PC-3 (cell line): ENCODE data around the gene LIMS1. TPM values are rescaled to one million over a fixed set of nuclear protein-coding genes. Genes with fewer than 3 reads are reported as not detected.
A peak's percentile ranks its signal among the peaks of the same experiment; 100 is the strongest.

ENCODE experiments used
- ATAC-seq: fragments of 200-7000 bp; cut with Tn5 transposase; 2 replicates; pipeline ENCODE4 v1.9.1; 2020; ENCODE audit warnings: mild to moderate bottlenecking, moderate library complexity
- BruUV-seq: library from RNA; stranded (reverse); fragments of 400-500 nt; replicated peaks from 2 replicates; lab custom pipeline; 2021; lab: Mats Ljungman, UMichigan
- CTCF ChIA-PET: fragments of 300-600 bp; sonication (Branson Sonifier 250); formaldehyde crosslinking; loops from one replicate; lab custom pipeline; 2022; ENCODE audit warnings: antibody characterized with exemption; lab: Charles Lee
- POLR2A ChIA-PET: fragments of 300-600 bp; sonication (Branson Sonifier 250); formaldehyde crosslinking; loops from one replicate; lab custom pipeline; 2022; ENCODE audit warnings: antibody characterized with exemption; ENCODE audit not compliant: unreplicated experiment; lab: Charles Lee
- DNase-seq: peaks from one replicate; pipeline ENCODE4 v3.0.0-alpha.2; 2015
- H2AFZ ChIP-seq: fragments of 300-600 bp; sonication (generic); 2 replicates; pipeline ENCODE4 v1.6.0; 2016; ENCODE audit warnings: antibody characterized with exemption, low read length
- H3F3A ChIP-seq: fragments of 300-600 bp; sonication (generic); one replicate; pipeline ENCODE4 v1.6.0; 2017; ENCODE audit warnings: antibody characterized with exemption, low read length, control low read depth, mild to moderate bottlenecking; ENCODE audit not compliant: unreplicated experiment
- H3K27ac ChIP-seq: fragments of 300-600 bp; sonication (generic); 2 replicates; pipeline ENCODE4 v1.5.1; 2016; ENCODE audit warnings: mild to moderate bottlenecking, low read length
- H3K27me3 ChIP-seq: fragments of 300-600 bp; sonication (generic); 2 replicates; pipeline ENCODE4 v1.6.1; 2016; ENCODE audit warnings: low read length, mixed read lengths
- H3K36me3 ChIP-seq: fragments of 300-600 bp; sonication (generic); 2 replicates; pipeline ENCODE4 v1.6.1; 2016; ENCODE audit warnings: low read depth, mixed run types, low read length, mixed read lengths
- H3K4me1 ChIP-seq: fragments of 300-600 bp; sonication (generic); 2 replicates; pipeline ENCODE4 v1.5.1; 2016; ENCODE audit warnings: low read length; ENCODE audit not compliant: insufficient read depth
- H3K4me2 ChIP-seq: fragments of 300-600 bp; sonication (generic); 2 replicates; pipeline ENCODE4 v1.6.0; 2016; ENCODE audit warnings: low read length
- H3K4me3 ChIP-seq: fragments of 300-600 bp; sonication (generic); 2 replicates; pipeline ENCODE4 v1.5.1; 2016; ENCODE audit warnings: mild to moderate bottlenecking, low read length, mixed read lengths
- H3K79me2 ChIP-seq: fragments of 300-600 bp; sonication (generic); 2 replicates; pipeline ENCODE4 v1.6.1; 2017; ENCODE audit warnings: low read length, mixed read lengths
- H3K9ac ChIP-seq: fragments of 300-600 bp; sonication (generic); 2 replicates; pipeline ENCODE4 v1.6.0; 2016; ENCODE audit warnings: mild to moderate bottlenecking, low read length
- H3K9me2 ChIP-seq: fragments of 300-600 bp; sonication (generic); replicated peaks from 2 replicates; pipeline ENCODE4 v1.6.1; 2016; ENCODE audit warnings: mixed run types, low read length, mixed read lengths
- H3K9me3 ChIP-seq: fragments of 300-600 bp; sonication (generic); 2 replicates; pipeline ENCODE4 v1.6.1; 2016; ENCODE audit warnings: low read length, mixed read lengths
- H4K20me1 ChIP-seq: fragments of 300-600 bp; sonication (generic); 2 replicates; pipeline ENCODE4 v1.6.1; 2016; ENCODE audit warnings: low read length, mixed read lengths
- EZH2 ChIP-seq: fragments of 300-600 bp; sonication (generic); IDR thresholded peaks from one replicate; pipeline ENCODE4 v1.6.1; 2017; ENCODE audit warnings: antibody characterized with exemption, mild to moderate bottlenecking, low read length; ENCODE audit not compliant: unreplicated experiment
- EZH2phosphoT487 ChIP-seq: fragments of 300-600 bp; sonication (generic); IDR thresholded peaks from 2 replicates; pipeline ENCODE4 v1.6.1; 2018; ENCODE audit warnings: mild to moderate bottlenecking, antibody characterized with exemption, low read length, borderline replicate concordance
- intact Hi-C: fragments of 100-400 bp; cut with micrococcal nuclease; formaldehyde crosslinking; loops from 2 replicates; pipeline ENCODE4 v1.9.0; 2023
- total RNA-seq: library from RNA; depleted of rRNA; stranded (reverse); fragments of >200 nt; gene quantifications from 2 replicates; pipeline ENCODE4 v1.2.3, GENCODE V29; 2014
- TF ChIP-seq, protein P1 (sequence below): fragments of 300-600 bp; sonication (generic); conservative IDR thresholded peaks from 2 replicates; pipeline ENCODE4 v1.5.1; 2017; ENCODE audit warnings: antibody characterized with exemption, low read depth, mild to moderate bottlenecking, low read length

Gene LIMS1
- total RNA-seq, 1 experiment from 2014 or later: 58.9 TPM

DNA sequence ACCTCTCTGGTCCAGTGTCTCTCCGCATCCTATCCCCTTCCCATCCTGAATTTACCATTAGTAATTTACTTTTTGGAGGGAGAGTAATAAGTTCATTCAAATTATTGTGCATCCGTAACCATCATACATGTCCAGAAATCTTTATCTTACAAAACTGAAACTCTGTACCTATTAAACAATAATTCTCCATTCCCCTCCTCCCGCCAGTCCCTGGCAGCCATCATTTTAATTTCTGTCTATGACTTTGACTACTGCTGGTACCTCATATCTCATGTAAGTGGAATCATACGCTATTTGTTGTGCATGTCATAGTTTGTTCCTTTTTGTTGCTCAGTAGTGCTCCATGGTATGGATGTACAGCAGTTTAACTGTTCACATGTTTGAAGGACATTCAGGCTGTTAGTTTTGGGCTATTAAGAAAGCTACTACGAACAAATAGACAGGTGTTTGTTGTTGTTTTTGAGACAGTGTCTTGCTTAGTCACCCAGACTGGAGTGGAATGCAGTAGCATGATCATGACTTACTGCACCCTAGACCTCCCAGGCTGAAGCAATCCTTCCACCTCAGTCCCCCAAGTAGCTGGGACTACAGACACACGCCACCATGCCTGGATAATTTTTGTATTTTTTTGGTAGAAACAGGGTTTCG lies 2.0 kb downstream of the LIMS1 start:
- Histone ChIP-seq H3K27ac (no peak overlapping the region), H3K4me1 (peaks cover 31% of the 10 kb centered on the region), H3K79me2 (peaks cover 65% of the 10 kb centered on the region), H3F3A (no peaks in the 10 kb centered on the region), H3K4me3 (peak overlapping the region; percentile 85), H4K20me1 (peaks cover 34% of the 10 kb centered on the region), H3K4me2 (peak overlapping the region; percentile 85), H3K9ac (peak overlapping the region; percentile 69; the same call in 1 of the 2 replicates), H3K27me3 (no peaks in the 10 kb centered on the region), H2AFZ (no peak overlapping the region), H3K9me2 (no peaks in the 10 kb centered on the region), H3K9me3 (no peaks in the 10 kb centered on the region), H3K36me3 (no peaks in the 10 kb centered on the region)
- no peak for ATAC-seq
- DNase-seq: peak; percentile 39
- TF ChIP-seq, protein P1, sequence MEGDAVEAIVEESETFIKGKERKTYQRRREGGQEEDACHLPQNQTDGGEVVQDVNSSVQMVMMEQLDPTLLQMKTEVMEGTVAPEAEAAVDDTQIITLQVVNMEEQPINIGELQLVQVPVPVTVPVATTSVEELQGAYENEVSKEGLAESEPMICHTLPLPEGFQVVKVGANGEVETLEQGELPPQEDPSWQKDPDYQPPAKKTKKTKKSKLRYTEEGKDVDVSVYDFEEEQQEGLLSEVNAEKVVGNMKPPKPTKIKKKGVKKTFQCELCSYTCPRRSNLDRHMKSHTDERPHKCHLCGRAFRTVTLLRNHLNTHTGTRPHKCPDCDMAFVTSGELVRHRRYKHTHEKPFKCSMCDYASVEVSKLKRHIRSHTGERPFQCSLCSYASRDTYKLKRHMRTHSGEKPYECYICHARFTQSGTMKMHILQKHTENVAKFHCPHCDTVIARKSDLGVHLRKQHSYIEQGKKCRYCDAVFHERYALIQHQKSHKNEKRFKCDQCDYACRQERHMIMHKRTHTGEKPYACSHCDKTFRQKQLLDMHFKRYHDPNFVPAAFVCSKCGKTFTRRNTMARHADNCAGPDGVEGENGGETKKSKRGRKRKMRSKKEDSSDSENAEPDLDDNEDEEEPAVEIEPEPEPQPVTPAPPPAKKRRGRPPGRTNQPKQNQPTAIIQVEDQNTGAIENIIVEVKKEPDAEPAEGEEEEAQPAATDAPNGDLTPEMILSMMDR: no peak
- TF ChIP-seq EZH2 (no peak), EZH2phosphoT487 (no peak)
- intact Hi-C loops: no loop called here
- ChIA-PET CTCF (interaction anchor here (1.3 kb wide), 1 partner anchor 48 kb away, joined by 6 read pairs; no protein-coding TSS in a partner anchor), POLR2A (no interaction called here)
- BruUV-seq: no TSS peak

DNA sequence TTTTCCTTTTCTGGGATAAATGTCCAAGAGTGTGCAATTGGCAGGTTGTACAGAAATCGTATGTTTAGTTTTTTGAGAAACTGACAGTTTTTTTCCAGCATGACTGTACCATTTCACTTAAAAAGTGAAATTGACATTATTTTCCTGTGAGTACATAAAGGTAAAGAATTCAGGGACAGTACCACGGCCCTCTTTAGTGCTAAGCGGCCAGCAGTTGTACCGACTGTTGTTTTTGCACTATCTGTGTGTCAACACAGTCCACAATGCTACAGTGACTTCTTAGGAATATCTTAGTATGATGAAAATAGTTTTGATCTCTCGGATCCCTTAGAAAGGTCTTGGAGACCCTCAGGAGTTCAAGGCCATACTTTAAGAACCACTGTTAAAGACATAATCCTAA lies 2.6 kb downstream of the LIMS1 start:
- peaks cover 31% of the 10 kb centered on the region for H3K4me1 ChIP-seq
- ATAC-seq: no peak
- H3K79me2 ChIP-seq: peaks cover 72% of the 10 kb centered on the region
- H3K27me3 ChIP-seq: no peaks in the 10 kb centered on the region
- TF ChIP-seq, protein P1: no peak
- TF ChIP-seq EZH2 (no peak), EZH2phosphoT487 (no peak)
- no peak overlapping the region for H3K27ac ChIP-seq
- no peak for DNase-seq
- H3K36me3 ChIP-seq: no peaks in the 10 kb centered on the region
- no peaks in the 10 kb centered on the region for H3K9me2 ChIP-seq
- H3K4me3 ChIP-seq: peak overlapping the region; percentile 85; the same call in 1 of the 2 replicates
- H3K9ac ChIP-seq: no peak overlapping the region
- H2AFZ ChIP-seq: no peak overlapping the region
- intact Hi-C loops: no loop called here
- H3K9me3 ChIP-seq: no peaks in the 10 kb centered on the region
- H3F3A ChIP-seq: no peaks in the 10 kb centered on the region
- POLR2A ChIA-PET: no interaction called here
- CTCF ChIA-PET: no interaction called here
- no TSS peak for BruUV-seq
- H4K20me1 ChIP-seq: peaks cover 34% of the 10 kb centered on the region
- H3K4me2 ChIP-seq: peak overlapping the region; percentile 85

DNA sequence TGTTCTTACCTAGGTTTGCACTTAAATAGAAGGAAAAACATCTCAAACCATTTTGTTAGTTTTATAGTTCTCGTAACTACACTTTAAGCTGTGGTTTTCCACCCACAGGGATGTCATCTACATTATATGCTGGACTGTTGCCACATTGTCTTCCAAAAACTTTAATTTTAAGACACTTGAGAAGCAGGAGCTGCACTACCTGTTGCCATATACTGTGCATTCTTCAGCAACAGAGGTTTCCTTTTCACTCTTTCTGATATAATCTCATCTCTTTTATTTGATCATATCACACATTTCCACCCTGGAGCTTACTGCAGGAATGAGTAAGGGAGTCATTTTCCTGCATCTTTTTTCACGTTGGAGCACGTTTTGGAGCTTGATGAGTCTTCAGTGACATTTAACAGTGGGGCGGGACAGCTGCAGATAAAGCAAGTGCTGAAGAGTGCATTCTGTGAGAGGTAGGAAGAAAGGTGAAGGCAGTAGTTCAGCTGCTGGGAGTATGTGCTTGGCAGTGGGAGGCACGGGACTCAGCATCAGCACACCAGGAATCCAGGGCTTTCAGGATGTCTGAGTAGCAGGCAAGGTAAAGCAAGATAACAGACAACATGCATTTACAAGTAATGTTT lies 3.8 kb downstream of the LIMS1 start:
- peaks cover 84% of the 10 kb centered on the region for H3K79me2 ChIP-seq
- H3K9ac ChIP-seq: no peak overlapping the region
- H3K4me2 ChIP-seq: peak overlapping the region; percentile 85
- intact Hi-C loops: no loop called here
- ChIA-PET CTCF (no interaction called here), POLR2A (interaction anchor here (0.5 kb wide), 1 partner anchor 32 kb away, joined by 4 read pairs; no protein-coding TSS in a partner anchor)
- no peaks in the 10 kb centered on the region for H3K36me3 ChIP-seq
- H3K9me3 ChIP-seq: no peaks in the 10 kb centered on the region
- H3F3A ChIP-seq: no peaks in the 10 kb centered on the region
- H3K27me3 ChIP-seq: no peaks in the 10 kb centered on the region
- TF ChIP-seq EZH2phosphoT487 (no peak), EZH2 (no peak)
- TF ChIP-seq, protein P1: no peak
- DNase-seq (peak; percentile 68), ATAC-seq (peak; percentile 7)
- H3K4me3 ChIP-seq: peak overlapping the region; percentile 29; the same call in 1 of the 2 replicates
- peaks cover 34% of the 10 kb centered on the region for H4K20me1 ChIP-seq
- H2AFZ ChIP-seq: no peak overlapping the region
- H3K4me1 ChIP-seq: peaks cover 31% of the 10 kb centered on the region
- no TSS peak for BruUV-seq
- H3K27ac ChIP-seq: peak overlapping the region; percentile 21; the same call in 1 of the 2 replicates
- no peaks in the 10 kb centered on the region for H3K9me2 ChIP-seq
